NCI-H2227 (cell line): ENCODE results near the gene RELCH.

Experiments used
- DNase-seq: peaks from one replicate; lab custom pipeline; 2025; ENCODE audit not compliant: unreplicated experiment; lab: John Stamatoyannopoulos, UW

Gene RELCH

GRCh38 chr18:62336618-62337017 is 149.6 kb downstream of the RELCH start:
- DNase-seq = no peak

- DNase-seq = no peak
Observed at GRCh38 chr18:62337336-62337735, 150.3 kb downstream of the RELCH start.

GRCh38 chr18:62338446-62339105 is 151.5 kb downstream of the RELCH start:
- no peak for DNase-seq

GRCh38 chr18:62339106-62339988 is 152.3 kb downstream of the RELCH start:
- no peak for DNase-seq

- DNase-seq = no peak
Observed at GRCh38 chr18:62340996-62341395, 153.9 kb downstream of the RELCH start.

- no peak for DNase-seq
Observed at GRCh38 chr18:62341473-62341872, 154.4 kb downstream of the RELCH start.

GRCh38 chr18:62342884-62343283 is 155.8 kb downstream of the RELCH start:
- no peak for DNase-seq

GRCh38 chr18:62343316-62343715 is 156.3 kb downstream of the RELCH start:
- no peak for DNase-seq

GRCh38 chr18:62345909-62346308 is 158.9 kb downstream of the RELCH start:
- no peak for DNase-seq

GRCh38 chr18:62346333-62347088 is 159.5 kb downstream of the RELCH start:
- no peak for DNase-seq

GRCh38 chr18:62347089-62347506 is 160.0 kb downstream of the RELCH start:
- no peak for DNase-seq

- DNase-seq = no peak
Observed at GRCh38 chr18:62348474-62348873, 161.4 kb downstream of the RELCH start.

GRCh38 chr18:62353170-62353569 is 166.1 kb downstream of the RELCH start:
- no peak for DNase-seq

- no peak for DNase-seq
Observed at GRCh38 chr18:62354151-62354550, 167.1 kb downstream of the RELCH start.

- DNase-seq = no peak
Observed at GRCh38 chr18:62357079-62357719, 170.1 kb downstream of the RELCH start.
